ENCODE measurements around the gene ACTL6B.

ACTL6B gene

DNA sequence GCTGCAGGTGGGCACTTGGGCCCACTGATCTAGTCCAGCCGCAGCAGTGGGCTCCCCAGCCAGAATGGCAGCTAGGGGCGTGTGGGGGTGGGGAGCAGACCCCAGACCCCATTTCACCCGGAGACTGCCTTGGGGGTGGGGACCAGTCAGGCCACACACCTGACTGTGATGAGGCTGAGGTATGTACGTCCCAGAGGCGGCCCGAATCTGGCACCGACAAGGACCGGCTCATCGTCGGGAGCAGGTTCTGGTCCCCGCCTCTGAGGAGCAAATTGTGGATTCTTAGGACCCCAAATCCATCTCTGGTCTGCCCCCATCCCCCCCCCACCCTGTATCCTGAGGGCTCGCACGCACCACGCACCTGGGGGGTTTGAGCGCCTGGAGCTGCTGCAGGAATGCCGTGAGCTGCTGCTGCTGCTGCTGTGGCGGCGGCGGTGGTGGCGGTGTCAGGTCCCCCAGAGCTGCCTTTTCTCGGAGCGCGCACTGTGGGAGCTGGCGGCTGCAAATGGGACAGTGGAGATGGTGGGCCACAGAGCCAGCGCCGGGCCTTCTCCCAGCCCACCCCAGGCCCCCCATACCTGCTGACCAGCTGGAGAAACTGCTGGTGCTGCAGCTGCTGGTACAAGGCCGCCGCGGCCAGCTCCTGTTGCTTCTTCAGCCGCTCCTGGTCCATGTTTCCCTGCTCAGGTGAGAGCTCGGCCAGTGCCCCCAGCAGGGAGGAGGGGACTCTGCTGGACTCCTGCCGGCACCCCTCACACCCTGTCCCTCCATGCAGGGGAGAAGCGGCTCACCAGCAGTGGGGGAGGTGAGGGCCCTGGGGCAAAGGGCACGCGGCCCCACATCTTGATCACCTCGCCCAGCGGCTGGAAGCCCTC is 27.6 kb upstream of the ACTL6B start:
- no peak for DNase-seq (ENCODE audit: low read depth in 2 of 2, low spot score in 1 of 2)

DNA sequence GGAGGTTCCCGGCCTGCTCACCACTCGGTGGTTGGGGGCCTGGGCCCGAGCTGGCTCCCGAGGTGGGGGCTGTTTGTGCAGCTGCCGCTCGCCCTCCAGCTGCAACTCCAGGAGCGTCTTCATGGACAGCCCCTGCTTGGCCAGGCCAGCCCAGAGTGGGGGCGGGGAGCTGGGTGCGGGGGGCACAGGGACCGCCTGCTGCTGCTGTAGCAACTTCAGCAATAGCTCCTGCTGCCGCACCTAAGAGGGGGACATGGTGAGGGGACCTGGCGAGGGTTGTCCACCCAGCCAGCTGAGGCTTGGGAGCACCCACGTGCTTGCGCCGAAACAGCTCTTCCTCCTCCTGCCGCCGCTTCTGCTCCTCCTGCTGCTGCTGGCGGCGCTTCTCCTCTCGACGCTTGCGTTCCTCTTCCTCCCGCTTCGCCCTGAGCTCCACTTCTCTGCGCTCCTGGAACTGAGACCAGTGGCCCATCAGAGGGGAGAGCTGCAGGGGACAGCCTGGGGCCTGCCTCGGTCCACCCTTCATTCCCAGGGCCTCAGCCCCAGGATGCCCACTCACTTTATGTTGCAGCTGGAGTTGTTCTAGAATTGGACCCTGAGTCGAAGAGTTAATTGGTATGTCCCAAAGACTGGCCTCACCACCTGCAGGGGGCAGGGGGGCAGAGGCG is 26.9 kb upstream of the ACTL6B start:
- no peak for DNase-seq (ENCODE audit: low read depth in 2 of 2, low spot score in 1 of 2)

DNA sequence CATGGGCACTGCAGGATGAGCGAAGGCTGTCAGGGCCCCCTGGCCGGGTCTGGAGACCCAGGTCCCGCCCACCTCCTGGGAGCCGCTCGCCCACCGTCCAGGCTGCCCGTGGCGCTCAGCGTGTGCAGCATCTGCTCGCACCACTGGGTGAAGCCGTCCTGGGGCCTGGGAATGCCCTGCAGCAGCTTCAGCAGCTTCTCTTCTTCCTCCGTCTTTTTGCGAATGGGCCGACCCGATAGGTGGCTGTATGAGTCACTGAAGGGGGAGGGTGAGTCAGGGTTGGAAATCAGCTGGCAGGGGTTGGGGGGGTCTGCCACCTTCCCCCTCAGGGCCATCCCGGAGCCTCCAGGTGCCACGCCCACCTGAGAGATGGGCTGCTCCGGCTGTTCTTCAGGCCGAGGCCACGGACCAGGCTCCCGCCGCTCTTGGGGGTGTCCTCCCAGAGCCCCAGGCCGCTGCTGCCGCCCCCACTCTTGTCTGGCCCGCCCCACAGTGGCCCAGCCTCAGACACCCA is 26.0 kb upstream of the ACTL6B start:
- no peak for DNase-seq (ENCODE audit: low read depth in 2 of 2, low spot score in 1 of 2)

DNA sequence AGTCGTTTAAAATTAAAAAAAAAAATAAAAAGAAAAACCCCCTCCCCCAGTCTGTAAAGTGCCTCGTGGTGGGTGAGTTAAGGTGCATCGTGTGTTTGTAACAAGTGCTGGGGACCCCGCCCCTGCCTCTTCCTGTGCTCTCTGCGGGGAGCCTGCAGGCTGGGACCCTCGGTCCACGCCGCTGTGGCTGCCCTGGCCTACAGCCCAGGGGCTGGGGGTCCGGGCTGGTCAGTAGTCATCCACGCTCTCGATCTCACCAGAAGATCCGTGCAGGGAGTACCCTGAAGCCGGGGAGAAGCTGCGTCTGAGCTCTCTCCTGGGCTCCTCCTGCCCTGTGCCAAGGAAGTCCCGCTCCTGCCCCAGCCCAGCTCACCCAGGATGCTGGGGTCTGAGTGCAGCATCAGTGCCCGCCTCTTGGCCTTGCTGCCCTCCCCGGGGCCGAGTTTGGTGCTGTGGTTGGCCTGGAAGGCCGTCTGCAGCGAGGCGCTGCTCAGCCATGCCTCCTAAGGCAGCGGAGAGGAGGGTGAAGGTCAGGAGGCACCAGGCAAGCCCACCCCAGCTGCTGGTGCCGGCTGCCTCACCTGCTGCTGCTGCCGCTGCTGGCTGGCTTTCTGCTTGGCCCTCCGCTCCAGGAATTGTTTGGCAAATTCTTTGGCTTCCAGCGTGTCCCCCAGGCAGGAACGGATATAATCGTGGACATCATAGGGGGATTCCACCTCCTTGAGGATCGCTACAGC is 25.4 kb upstream of the ACTL6B start:
- DNase-seq (ENCODE audit: low read depth in 2 of 2, low spot score in 1 of 2): no peak

DNA sequence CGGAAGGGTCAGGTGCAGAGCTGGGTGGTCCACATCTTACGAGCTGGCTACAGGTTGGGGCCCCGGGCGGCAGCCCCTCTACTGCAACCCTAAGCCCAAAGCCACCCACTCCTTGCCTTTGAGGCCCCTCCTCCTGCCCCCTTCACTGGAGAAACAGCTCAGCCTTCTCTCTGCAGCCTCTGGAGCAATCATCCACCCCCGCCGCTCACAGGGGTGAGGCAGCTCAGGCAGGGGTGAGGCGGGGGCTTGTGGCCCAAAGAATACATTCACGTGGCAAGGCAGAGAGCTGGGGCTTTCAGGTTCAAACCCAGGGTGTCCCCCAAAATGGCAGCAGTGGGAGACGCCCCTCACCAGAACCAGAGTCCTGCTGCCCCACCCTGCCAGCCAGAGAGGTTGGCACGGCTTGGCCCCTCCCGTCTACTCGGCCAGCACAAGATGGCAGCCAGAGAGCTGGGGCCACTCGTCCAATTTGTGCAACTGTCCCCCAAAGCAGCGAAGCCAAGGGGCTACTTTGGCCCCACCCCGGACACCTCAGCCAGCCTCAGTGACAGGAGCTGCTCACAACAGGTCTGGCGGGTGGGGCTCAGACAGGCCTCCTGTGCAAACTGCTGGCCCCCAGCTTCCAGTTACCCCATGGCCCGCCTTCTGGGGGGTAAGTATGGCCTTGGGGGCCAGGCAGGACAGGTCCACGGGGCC is 24.5 kb upstream of the ACTL6B start:
- no peak for DNase-seq (ENCODE audit: low read depth in 2 of 2, low spot score in 1 of 2)

DNA sequence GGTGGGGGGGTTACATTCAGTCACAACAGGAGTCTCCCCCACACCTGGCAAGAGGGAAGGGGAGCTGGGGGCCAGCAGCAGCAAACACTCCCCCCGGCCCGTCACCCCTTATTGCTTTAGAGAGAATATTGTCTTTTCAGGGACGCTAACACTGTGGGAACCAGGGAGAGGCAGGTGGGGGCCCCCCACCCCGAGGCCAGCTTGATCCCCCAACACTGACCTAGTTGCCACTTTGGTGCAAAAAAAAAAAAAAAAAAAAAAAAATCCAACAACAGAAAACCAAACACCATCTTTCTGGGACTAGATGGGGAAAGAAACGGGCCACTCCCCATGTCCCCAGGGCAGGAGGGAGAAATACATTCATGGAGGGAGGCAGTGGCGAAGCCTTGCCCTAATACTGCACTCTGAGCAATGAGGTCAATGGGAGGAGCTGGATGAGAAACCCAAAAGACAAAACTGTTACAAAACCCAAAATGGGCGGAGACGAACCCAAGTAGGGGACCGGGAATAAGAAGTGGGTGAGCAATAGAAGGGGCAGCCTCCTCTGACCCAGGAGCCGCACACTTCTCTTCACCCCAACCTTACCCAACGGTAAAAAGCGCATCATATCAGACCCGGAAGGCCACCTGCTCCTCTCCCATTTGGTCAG is 23.8 kb upstream of the ACTL6B start:
- no peak for DNase-seq (ENCODE audit: low read depth in 2 of 2, low spot score in 1 of 2)

DNA sequence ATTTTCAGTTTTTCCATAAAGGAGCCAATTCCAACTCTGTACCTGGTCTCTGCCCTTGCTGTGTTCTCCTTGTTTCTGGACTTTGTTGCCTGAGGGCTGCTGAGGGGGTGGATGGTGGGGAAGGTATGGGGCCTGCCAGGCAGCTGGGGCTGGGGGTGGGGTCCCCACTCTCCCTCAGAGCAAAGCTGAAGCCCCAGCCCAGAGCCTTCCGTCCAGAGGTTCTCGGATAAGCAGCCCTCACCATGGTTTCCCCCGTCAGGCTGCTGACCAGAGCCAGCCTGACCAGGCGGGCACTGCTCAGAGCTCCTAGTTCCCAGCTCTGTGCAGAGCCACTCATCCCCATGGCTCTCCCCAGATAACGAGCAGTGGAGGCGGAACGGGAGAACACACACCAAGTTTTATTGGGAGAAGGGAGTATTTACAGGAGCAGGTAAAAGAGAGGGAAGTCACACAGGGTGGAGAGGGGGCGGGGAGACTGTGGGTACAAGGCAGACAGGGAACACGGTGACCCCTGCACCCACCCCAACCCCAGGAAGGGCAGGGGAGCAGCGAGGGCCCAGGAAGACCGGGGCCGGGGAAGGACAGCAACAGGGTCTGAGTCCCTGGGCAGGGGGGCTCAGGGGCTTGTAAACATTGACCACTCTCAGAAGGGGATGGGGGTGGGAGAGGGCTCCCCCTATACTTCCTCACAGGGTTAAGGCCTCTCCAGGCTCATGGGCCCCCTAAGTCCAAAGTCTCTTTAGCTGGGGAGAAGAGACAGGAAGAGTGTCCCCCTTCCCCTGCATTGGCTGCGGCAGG is 23.1 kb upstream of the ACTL6B start:
- DNase-seq (ENCODE audit: low read depth in 2 of 2, low spot score in 1 of 2): no peak

- no peak for DNase-seq (ENCODE audit: low read depth in 2 of 2, low spot score in 1 of 2)
Observed at GRCh38 chr7:100678291-100678984, 22.2 kb upstream of the ACTL6B start.

- no peak for DNase-seq (ENCODE audit: low read depth in 2 of 2, low spot score in 1 of 2)
Observed at GRCh38 chr7:100677308-100678267, 21.3 kb upstream of the ACTL6B start.

- DNase-seq (ENCODE audit: low read depth in 2 of 2, low spot score in 1 of 2): no peak
Observed at GRCh38 chr7:100676501-100677306, 20.5 kb upstream of the ACTL6B start.

DNA sequence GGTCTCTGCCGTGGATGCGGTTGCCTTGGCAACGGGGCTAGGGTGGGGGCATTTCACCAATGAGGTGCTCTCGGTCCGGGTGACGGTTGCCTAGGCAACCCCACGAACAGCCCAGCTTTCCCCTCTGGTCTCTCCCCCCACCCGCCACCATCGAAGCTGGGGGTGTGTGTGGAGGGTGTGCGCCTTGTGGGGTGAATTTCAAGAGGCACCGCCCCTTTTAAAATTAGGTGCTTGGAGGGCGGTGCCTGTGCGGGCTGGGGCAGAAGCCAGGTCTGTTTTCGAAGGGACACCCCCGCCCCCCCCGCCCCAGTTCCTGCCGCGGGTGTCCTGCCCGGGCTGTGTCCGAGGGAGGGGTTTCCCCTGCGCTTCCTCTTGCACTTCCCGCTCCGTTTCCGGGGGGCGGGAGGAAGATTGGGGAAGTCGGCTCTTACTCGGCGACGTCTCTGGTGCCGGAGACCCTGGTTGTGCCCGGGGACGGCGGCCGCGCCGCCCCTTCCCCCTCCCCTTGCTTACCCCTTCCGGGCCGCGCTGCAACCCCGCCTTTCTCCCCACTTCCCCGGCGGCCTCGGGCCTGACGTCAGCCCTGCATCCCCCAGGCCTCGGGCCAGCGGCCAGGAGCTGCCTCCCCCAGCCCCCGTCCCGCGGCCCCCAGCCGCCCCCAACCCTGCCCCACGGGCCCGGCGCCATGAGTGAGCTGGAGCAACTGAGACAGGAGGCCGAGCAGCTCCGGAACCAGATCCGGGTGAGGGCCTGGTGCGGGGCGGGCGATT is 19.5 kb upstream of the ACTL6B start:
- DNase-seq (ENCODE audit: low read depth in 2 of 2, low spot score in 1 of 2): peak; percentile 63 to 76

DNA sequence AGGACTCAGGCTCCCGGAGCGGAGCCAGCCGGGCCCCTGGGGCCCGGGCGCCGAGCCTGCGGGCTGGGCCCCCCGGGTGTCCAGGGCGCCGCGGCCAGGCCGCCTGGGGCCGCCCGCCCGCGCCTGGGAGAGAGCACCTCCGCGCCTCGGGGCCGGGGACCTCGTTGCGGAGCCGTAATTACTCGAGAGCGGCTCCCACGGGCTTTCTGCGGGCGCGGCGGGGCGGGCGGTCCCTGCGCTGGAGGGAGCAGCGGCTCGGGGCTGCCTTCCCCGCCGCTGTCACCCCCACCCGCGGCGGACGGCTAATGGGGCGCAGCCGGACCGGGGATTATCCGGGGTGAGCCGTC is 18.8 kb upstream of the ACTL6B start:
- DNase-seq (ENCODE audit: low read depth in 2 of 2, low spot score in 1 of 2): no peak

DNA sequence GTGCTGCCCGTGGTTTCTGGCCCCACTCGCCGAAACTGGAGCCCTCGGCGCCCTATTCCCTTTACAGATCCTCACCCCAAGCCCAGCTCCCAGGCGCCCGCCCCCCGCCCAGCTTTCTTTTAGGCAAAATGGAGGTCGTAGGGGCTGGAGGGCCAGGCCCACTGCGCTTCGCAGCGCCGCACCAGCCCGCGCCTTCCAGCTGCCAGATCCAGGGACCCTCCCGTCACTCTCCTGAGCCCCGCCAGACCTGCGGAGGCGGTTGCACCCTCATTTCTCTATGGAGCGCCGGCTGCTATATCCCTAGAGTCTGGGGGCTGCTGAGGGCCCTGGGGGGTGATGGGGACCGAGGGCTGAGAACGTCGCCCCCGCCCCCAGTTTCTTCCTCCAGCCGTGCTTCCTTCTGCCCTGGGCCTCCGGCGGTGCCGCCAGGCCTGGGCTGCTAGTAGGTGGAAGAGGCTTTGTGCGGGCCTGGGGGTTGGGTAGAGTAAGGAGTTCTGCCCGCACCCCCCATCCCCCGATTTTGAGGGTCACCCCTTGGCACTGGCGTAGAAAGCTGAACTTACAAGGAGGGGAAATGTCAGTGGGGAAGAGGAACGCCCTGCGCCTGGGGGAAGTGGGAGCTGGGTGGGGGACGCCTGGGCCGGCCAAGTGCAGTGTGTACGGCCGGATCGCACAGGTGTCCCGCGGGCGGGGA is 18.3 kb upstream of the ACTL6B start:
- DNase-seq (ENCODE audit: low read depth in 2 of 2, low spot score in 1 of 2): no peak

- peak in 1 of 2 donors; percentile 23 for DNase-seq (ENCODE audit: low read depth in 2 of 2, low spot score in 1 of 2)
Observed at GRCh38 chr7:100673942-100674410, 17.7 kb upstream of the ACTL6B start.

DNA sequence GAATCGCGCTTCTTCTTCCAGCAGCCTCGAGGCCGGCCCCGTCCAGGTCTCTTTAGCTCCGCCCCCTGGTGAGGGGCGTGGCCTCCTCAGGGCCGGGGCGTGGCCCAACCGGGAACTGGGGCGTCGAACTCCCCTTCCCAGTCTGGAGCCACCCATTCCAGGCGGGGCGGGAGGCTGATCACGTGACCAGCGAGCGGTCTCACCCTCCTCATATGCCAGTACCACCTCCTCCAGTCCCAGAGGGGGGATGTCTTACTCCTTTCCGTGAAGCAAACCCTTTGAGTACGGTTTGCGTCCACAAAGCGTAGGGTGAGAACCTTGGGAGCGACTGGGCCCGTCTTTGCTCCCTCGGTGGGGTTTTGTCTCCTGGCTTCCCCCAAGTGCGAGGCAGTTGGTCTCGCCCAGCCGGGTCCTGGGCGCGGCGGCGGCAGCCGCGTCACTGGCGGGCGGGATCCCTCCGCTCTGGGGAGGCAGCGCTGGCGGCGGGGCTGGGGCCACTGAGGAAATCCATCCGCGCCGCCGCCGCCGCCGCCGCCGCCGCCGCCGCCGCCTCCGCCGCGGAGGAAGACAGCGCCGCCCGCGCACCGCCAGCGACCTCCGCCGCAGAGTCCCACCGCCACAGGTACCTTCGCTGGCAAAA is 17.2 kb upstream of the ACTL6B start, which contains the start of gene GNB2:
GNB2 (plus strand) TSS at position 439 of the 640 bp plus-strand sequence. CDS start 2,526 bp downstream, outside the sequence.
- DNase-seq (ENCODE audit: low read depth in 2 of 2, low spot score in 1 of 2): peak; percentile 96
